Gastroesophageal sphincter (tissue), 4 donors: ENCODE results near the gene HOXB4. TPM values are rescaled to one million over a fixed set of nuclear protein-coding genes. Genes with fewer than 3 reads are reported as not detected.

Source experiments
- ATAC-seq: fragments of 150-250 bp; one replicate; pipeline ENCODE4 v1.9.1; 2016; ENCODE audit warnings: mild to moderate bottlenecking, moderate library complexity
- H3K27ac ChIP-seq, 4 donors: fragments of 200-600 bp; sonication (generic) in 3 of 4; 1 replicate in 3 of 4; 2 replicates in 1 of 4; pipeline ENCODE4 v1.5.1; 2016 to 2019
- H3K27me3 ChIP-seq: fragments of 200-600 bp; sonication (generic); one replicate; pipeline ENCODE4 v1.5.1; 2019
- H3K36me3 ChIP-seq, 2 donors: fragments of 200-600 bp; sonication (generic); one replicate each; pipeline ENCODE4 v1.5.1; 2019; ENCODE audit warnings: control low read depth in 1 of 2
- H3K4me1 ChIP-seq, 3 donors: fragments of 200-600 bp; sonication (generic); 1 replicate in 2 of 3; 2 replicates in 1 of 3; pipeline ENCODE4 v1.5.1; 2016 to 2019; ENCODE audit warnings: control low read depth in 2 of 3
- H3K4me3 ChIP-seq, 2 donors: fragments of 200-600 bp; sonication (generic); one replicate each; pipeline ENCODE4 v1.5.1; 2019; ENCODE audit warnings: mild to moderate bottlenecking in 1 of 2, moderate library complexity in 1 of 2
- H3K9me3 ChIP-seq, 3 donors: fragments of 200-600 bp; sonication (generic); one replicate each; pipeline ENCODE4 v1.5.1; 2017 to 2019; ENCODE audit warnings: control low read depth in 2 of 3
- CTCF ChIP-seq, 4 experiments: fragments of 200-600 bp in 2 of 4; fragments of 450-650 bp in 2 of 4; sonication (generic) in 1 of 4; IDR thresholded peaks; one replicate each; pipeline ENCODE4 v1.5.1; 2017 to 2019; ENCODE audit warnings: antibody characterized with exemption in 4 of 4, mild to moderate bottlenecking in 2 of 4, moderate library complexity in 2 of 4
- EP300 ChIP-seq: sonication (generic); formaldehyde crosslinking; IDR thresholded peaks from one replicate; pipeline ENCODE4 v1.6.1; 2017; ENCODE audit warnings: antibody characterized with exemption, mild to moderate bottlenecking
- POLR2A ChIP-seq, 2 donors: fragments of 450-650 bp; IDR thresholded peaks; one replicate each; pipeline ENCODE4 v1.6.1; 2017; ENCODE audit warnings: antibody characterized with exemption in 2 of 2, mild to moderate bottlenecking in 2 of 2, moderate library complexity in 1 of 2
- POLR2AphosphoS5 ChIP-seq: sonication (generic); formaldehyde crosslinking; IDR thresholded peaks from one replicate; pipeline ENCODE4 v1.6.1; 2017; ENCODE audit warnings: antibody characterized with exemption
- WGBS, 2 donors: methylation state at CpG; one replicate each; pipeline ENCODE4 v1.1.5; 2018; ENCODE audit warnings: low coverage in 1 of 2; 5-methylcytosine and 5-hydroxymethylcytosine counted together
- total RNA-seq, 4 donors: library from RNA; depleted of rRNA; stranded (reverse); fragments of >200 nt; gene quantifications; one replicate each; pipeline ENCODE4 v1.1.0, GENCODE V29; 2016

The HOXB4 gene
- total RNA-seq, 4 donors from 2014 or later = 3.0 to 12.9 (median 6.9) TPM

- no peak for TF ChIP-seq POLR2A (IDR thresholded peaks at IDR 0.05)
- no peak for TF ChIP-seq POLR2AphosphoS5
- TF ChIP-seq CTCF (IDR thresholded peaks at IDR 0.05) = no peak
- no peak for TF ChIP-seq EP300
- Histone ChIP-seq H3K4me3 (peak overlapping the region in 1 of 2 donors; percentile 14), H3K27me3 (peaks cover 100% of the 10 kb centered on the region), H3K4me1 (peaks cover 0 to 25% (median 4%) of the 10 kb centered on the region in 3 donors), H3K27ac (no peak overlapping the region), H3K9me3 (no peaks in the 10 kb centered on the region), H3K36me3 (no peaks in the 10 kb centered on the region)
- 5 to 9% methylated on average over 9 to 14 of the region's 21 CpGs for WGBS, 2 donors
- no peak for ATAC-seq
Measured at GRCh38 chr17:48603959-48604769, 26.0 kb upstream of the HOXB4 start.

- no peaks in the 10 kb centered on the region for H3K9me3 ChIP-seq
- peaks cover 100% of the 10 kb centered on the region for H3K27me3 ChIP-seq
- H3K4me1 ChIP-seq = peaks cover 0 to 47% (median 4%) of the 10 kb centered on the region in 3 donors
- no peak for ATAC-seq
- no peak overlapping the region for H3K27ac ChIP-seq
- H3K4me3 ChIP-seq = no peak overlapping the region
- H3K36me3 ChIP-seq = no peaks in the 10 kb centered on the region
- WGBS, 2 donors = 24 to 25% methylated on average over 8 to 12 of the region's 35 CpGs
- TF ChIP-seq POLR2AphosphoS5 (no peak), POLR2A (IDR thresholded peaks at IDR 0.05) (no peak), CTCF (IDR thresholded peaks at IDR 0.05) (no peak), EP300 (no peak)
Measured at GRCh38 chr17:48601539-48602425, 23.6 kb upstream of the HOXB4 start.

- Histone ChIP-seq H3K27ac (no peak overlapping the region), H3K36me3 (no peaks in the 10 kb centered on the region), H3K27me3 (peaks cover 100% of the 10 kb centered on the region), H3K9me3 (no peaks in the 10 kb centered on the region), H3K4me3 (no peak overlapping the region), H3K4me1 (peaks cover 0 to 54% (median 6%) of the 10 kb centered on the region in 3 donors)
- TF ChIP-seq CTCF (IDR thresholded peaks at IDR 0.05) (no peak), POLR2A (IDR thresholded peaks at IDR 0.05) (no peak), POLR2AphosphoS5 (no peak), EP300 (no peak)
- no peak for ATAC-seq
- 44 to 60% methylated on average over 1 to 4 of the region's 4 CpGs for WGBS, 2 donors
Measured at GRCh38 chr17:48601207-48601538, 23.0 kb upstream of the HOXB4 start.

- no peak overlapping the region for H3K27ac ChIP-seq
- peaks cover 100% of the 10 kb centered on the region for H3K27me3 ChIP-seq
- ATAC-seq = no peak
- H3K9me3 ChIP-seq = no peaks in the 10 kb centered on the region
- H3K4me3 ChIP-seq = no peak overlapping the region
- peaks cover 0 to 57% (median 7%) of the 10 kb centered on the region in 3 donors for H3K4me1 ChIP-seq
- TF ChIP-seq POLR2AphosphoS5 = no peak
- TF ChIP-seq EP300 = no peak
- TF ChIP-seq CTCF (IDR thresholded peaks at IDR 0.05) = no peak
- TF ChIP-seq POLR2A (IDR thresholded peaks at IDR 0.05) = no peak
- WGBS, 2 donors = 69 to 74% methylated on average over 9 of the region's 17 CpGs
- peaks cover 0 to 3% of the 10 kb centered on the region in 2 donors for H3K36me3 ChIP-seq
Measured at GRCh38 chr17:48600244-48601098, 22.3 kb upstream of the HOXB4 start.
